Measurements from ENCODE around the gene F8. TPM values are rescaled to one million over a fixed set of nuclear protein-coding genes. Genes with fewer than 3 reads are reported as not detected.

Gene F8
- total RNA-seq, 4 donors from 2014 or later: 1.2 to 7.4 (median 4.3) TPM

DNA sequence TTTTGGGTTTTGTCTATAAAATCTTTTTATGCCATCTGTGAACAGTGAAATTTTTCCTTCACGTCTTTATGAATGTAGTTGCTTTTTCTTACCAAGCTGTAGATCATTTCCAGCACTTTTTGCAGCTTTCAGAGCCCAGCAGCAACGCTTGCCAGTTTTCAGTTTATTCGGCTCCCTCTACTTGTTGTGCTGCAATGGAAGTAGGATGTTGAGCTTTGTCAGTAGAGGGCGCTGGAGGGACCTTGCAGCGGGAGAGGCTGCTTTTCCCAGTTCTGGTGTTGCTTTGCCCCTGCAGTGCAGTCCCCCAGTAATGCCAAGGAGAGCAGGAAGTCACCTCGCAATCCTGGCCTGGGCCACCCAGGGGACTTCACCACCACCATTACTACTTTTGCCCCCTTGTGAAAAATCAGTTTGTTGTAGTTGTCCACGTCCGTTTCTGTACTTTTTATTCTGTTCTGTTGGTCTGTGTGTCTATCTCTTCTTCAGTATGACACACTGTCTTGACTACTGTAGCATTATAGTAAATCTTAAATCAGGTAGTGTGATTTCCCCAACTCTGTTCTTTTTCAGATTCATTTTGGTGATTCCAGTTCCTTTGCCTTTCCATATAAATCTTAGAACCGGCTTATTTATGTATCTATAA is 26.6 kb upstream of the F8 start:
- no peak for DNase-seq
- Histone ChIP-seq H3K27ac (no peak overlapping the region), H3K27me3 (no peaks in the 10 kb centered on the region), H3K9me3 (no peaks in the 10 kb centered on the region), H3K4me3 (no peak overlapping the region), H3K36me3 (peaks cover 0 to 47% (median 0%) of the 10 kb centered on the region in 3 donors), H3K4me1 (no peaks in the 10 kb centered on the region)
- TF ChIP-seq, protein P1, sequence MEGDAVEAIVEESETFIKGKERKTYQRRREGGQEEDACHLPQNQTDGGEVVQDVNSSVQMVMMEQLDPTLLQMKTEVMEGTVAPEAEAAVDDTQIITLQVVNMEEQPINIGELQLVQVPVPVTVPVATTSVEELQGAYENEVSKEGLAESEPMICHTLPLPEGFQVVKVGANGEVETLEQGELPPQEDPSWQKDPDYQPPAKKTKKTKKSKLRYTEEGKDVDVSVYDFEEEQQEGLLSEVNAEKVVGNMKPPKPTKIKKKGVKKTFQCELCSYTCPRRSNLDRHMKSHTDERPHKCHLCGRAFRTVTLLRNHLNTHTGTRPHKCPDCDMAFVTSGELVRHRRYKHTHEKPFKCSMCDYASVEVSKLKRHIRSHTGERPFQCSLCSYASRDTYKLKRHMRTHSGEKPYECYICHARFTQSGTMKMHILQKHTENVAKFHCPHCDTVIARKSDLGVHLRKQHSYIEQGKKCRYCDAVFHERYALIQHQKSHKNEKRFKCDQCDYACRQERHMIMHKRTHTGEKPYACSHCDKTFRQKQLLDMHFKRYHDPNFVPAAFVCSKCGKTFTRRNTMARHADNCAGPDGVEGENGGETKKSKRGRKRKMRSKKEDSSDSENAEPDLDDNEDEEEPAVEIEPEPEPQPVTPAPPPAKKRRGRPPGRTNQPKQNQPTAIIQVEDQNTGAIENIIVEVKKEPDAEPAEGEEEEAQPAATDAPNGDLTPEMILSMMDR (IDR thresholded peaks at IDR 0.05): peak in 3 of 6 experiments; percentile 35 to 44 (median 37)
- TF ChIP-seq POLR2A (IDR thresholded peaks at IDR 0.05): no peak
- WGBS, 2 donors: 42 to 52% methylated on average over 6 of the region's 9 CpGs
- intact Hi-C loops (cut with DNase I): no loop called here

DNA sequence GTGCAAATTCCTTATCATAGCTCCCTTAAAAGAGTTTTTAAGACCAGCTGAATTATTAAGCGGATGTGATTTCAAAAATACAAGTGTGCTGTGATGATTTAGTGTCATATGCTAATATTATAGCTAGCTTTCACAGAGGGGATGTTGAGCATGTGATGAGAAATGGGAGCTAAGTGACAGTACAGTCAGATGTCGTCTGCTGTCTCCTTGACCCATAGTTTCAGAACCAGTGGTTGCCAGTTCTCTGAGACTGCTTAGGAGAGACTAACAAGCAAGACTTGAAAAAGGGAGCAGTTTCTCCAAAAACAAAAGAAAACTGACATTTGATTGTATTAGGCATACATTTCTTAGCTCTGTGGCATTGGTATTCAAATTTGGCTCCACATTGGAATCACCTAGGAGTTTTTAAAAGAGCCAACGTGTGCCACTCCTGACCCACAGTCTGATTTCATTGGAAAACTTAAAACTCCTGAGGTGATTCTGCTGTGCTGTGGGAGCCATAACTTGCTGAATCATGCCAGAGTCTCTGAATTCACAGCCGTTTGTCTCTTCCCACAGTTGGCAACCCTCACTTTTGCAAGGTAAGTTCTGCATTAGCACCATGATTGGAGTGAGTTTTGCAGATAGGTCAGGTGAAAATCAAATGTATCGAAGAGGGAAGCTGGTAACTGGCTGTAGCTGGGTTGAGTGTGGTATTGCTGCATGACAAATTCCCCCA is 24.4 kb upstream of the F8 start:
- intact Hi-C loops (cut with DNase I): no loop called here
- TF ChIP-seq POLR2A (IDR thresholded peaks at IDR 0.05): no peak
- TF ChIP-seq, protein P1 (IDR thresholded peaks at IDR 0.05): no peak
- H3K4me3 ChIP-seq: no peak overlapping the region
- H3K36me3 ChIP-seq: peaks cover 0 to 28% (median 0%) of the 10 kb centered on the region in 3 donors
- 58 to 65% methylated on average over 3 to 5 of the region's 5 CpGs for WGBS, 2 donors
- H3K9me3 ChIP-seq: no peaks in the 10 kb centered on the region
- DNase-seq: no peak
- no peaks in the 10 kb centered on the region for H3K27me3 ChIP-seq
- no peaks in the 10 kb centered on the region for H3K4me1 ChIP-seq
- H3K27ac ChIP-seq: no peak overlapping the region

DNA sequence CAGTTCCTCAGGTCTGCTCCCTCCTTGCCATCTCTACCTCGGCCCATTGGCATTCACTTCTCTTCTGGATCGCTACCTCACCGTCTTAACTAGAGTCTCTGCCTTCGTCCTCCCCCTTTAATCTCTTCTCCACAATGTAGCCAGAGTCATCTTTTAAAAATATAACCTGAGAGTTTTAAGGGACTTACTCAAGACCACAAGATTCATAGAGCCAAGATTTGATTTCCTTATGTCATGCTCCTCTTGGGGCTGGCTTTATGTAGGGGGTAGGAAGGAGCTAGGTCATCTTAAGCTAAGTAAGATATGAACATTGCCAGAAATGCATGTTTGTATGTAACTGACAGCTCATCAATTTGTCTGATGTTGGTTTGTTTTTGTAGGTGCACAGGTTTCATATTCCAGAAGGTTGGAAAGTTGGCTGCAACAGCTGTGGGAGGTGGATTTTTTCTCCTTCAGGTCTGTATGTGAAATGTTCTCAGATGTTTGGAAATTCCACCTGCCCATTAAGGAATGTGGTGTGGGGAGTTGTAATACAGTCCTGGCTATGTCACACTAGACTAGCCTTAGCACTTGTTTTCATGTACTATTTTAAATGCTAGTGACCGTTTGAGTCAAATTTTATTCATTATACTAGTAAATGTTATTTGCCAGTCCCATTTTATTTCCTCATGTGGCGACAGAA is 23.7 kb upstream of the F8 start:
- intact Hi-C loops (cut with DNase I): no loop called here
- Histone ChIP-seq H3K4me1 (no peaks in the 10 kb centered on the region), H3K4me3 (no peak overlapping the region), H3K9me3 (no peaks in the 10 kb centered on the region), H3K36me3 (peaks cover 0 to 21% (median 0%) of the 10 kb centered on the region in 3 donors), H3K27ac (no peak overlapping the region), H3K27me3 (no peaks in the 10 kb centered on the region)
- TF ChIP-seq, protein P1 (IDR thresholded peaks at IDR 0.05): no peak
- TF ChIP-seq POLR2A (IDR thresholded peaks at IDR 0.05): no peak
- 72 to 85% methylated on average over 6 of the region's 6 CpGs for WGBS, 2 donors
- DNase-seq: no peak

DNA sequence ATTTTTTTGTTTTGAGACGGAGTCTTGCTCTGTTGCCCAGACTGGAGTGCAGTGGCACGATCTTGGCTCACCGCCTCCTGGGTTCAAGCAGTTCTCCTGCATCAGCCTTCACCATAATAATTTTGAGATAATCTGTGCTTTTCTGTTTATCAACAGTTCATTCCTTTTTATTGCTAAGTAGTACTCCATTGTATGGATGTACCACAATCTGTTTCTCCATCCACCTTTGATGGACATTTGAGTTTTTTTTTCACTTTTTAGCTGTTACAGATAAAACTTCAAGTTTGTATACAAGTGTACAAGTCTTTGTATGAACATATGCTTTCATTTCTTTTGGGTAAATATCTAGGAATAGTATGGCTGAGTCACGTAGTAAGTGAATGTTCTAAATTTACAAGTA is 13.2 kb upstream of the F8 start:
- no peaks in the 10 kb centered on the region for H3K4me1 ChIP-seq
- WGBS, 2 donors: 97 to 100% methylated on average over 4 of the region's 4 CpGs
- no peak overlapping the region for H3K27ac ChIP-seq
- H3K36me3 ChIP-seq: peaks cover 0 to 28% (median 0%) of the 10 kb centered on the region in 3 donors
- H3K4me3 ChIP-seq: no peak overlapping the region
- TF ChIP-seq, protein P1 (IDR thresholded peaks at IDR 0.05): no peak
- H3K27me3 ChIP-seq: no peaks in the 10 kb centered on the region
- H3K9me3 ChIP-seq: no peaks in the 10 kb centered on the region
- intact Hi-C loops (cut with DNase I): no loop called here
- DNase-seq: no peak

DNA sequence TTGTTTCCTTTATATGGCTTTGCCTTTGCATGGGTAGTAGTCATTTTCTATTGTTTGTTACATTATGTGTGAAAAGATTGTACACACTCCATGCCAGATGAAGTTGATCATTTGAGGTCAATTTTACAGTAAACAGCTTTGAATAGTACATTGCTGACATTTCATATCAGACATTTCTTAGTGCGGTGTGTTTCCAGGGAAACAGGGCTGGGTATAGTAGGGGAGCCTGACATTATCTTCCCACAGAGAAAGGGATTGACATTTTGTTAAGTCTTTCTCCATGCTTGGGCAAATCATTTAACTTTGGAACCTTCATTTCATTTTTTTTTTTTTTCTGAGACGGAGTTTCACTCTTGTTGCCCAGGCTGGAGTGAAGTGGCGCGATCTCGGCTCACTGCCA is 9.1 kb upstream of the F8 start:
- Histone ChIP-seq H3K36me3 (peaks cover 0 to 28% (median 0%) of the 10 kb centered on the region in 3 donors), H3K4me1 (peaks cover 0 to 14% (median 0%) of the 10 kb centered on the region in 3 donors), H3K4me3 (no peak overlapping the region), H3K27me3 (no peaks in the 10 kb centered on the region), H3K27ac (no peak overlapping the region), H3K9me3 (no peaks in the 10 kb centered on the region)
- DNase-seq: no peak
- 79 to 95% methylated on average over 5 of the region's 5 CpGs for WGBS, 2 donors
- TF ChIP-seq POLR2A (IDR thresholded peaks at IDR 0.05): no peak
- TF ChIP-seq, protein P1 (IDR thresholded peaks at IDR 0.05): no peak
- intact Hi-C loops (cut with DNase I): no loop called here
